ENCODE measurements around the gene NFIA. TPM values are rescaled to one million over a fixed set of nuclear protein-coding genes. Genes with fewer than 3 reads are reported as not detected.

NFIA gene
- total and polyA plus RNA-seq, 9 of the 15 experiments (the other 6 are each of a cell fraction or from before 2014, with no cell fraction given): 5.3 to 24.9 (median 9.8) TPM

DNA sequence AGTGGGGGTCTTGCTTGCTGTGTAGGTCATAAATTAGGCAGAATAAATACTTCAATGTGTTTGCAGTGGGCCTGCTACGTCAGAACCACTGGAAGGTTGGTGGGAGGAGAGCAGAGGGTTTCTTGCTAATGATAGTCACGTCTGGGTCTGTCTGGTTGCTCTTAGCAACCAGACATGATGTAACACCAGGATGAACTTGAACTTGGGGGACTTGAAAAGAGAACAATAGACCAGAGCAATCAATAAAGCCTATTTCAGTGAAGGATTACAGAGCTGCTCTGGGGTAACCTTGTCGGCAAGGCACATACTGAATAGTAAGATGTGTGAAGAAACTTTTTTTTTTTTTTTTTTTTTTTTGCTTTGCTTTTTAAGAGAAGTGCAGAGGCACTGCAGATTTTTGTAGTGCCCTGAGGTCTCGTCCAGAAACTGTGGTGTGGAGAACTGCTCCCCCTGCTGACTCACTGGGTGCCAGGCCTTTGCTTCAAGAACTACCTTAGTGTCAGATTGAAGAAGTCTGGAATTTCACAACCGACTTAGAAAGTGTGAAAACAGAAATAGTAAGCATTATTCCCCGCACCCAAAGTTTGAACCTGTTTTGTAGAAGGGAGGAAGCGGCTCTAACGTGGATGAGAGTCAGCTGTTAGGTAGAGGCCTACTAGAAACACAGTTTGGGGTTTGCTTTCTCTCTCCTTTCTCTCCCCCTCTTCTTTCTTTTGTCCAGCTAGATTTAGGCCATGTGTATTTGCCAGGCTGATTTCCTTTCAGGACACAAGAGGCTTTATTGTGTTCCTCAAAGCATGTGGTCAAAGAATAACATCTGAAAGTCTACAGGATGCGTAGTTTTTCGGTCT, 371.0 kb downstream of the NFIA start (continued):
- no peak for TF ChIP-seq ZNF3 (CRISPR knock-in tag; IDR thresholded peaks at IDR 0.05)
- TF ChIP-seq ZNF551 (CRISPR knock-in tag; IDR thresholded peaks at IDR 0.05): no peak
- TF ChIP-seq SMAD4 (CRISPR knock-in tag; conservative IDR thresholded peaks at IDR 0.05): peak; percentile 99
- TF ChIP-seq KDM4B (IDR thresholded peaks at IDR 0.05; ENCODE audit: borderline replicate concordance in 2 of 2, low read depth in 1 of 2): no peak
- TF ChIP-seq ZBTB8A (IDR thresholded peaks at IDR 0.05; ENCODE audit: partially characterized antibody): no peak
- no peak for TF ChIP-seq MCM7 (IDR thresholded peaks at IDR 0.05)
- no peak for TF ChIP-seq RNF219 (CRISPR knock-in tag; IDR thresholded peaks at IDR 0.05)
- no peak for TF ChIP-seq OTX1 (CRISPR knock-in tag; IDR thresholded peaks at IDR 0.05)
- TF ChIP-seq CREB3L1 (IDR thresholded peaks at IDR 0.05; ENCODE audit: borderline replicate concordance, low read depth): no peak
- TF ChIP-seq CBFA2T2 (conservative IDR thresholded peaks at IDR 0.05): no peak
- peak; percentile 56; the same call in 1 of the 2 replicates for TF ChIP-seq EP400 (IDR thresholded peaks at IDR 0.05)
- no peak for TF ChIP-seq ZNF280B (CRISPR knock-in tag; IDR thresholded peaks at IDR 0.05)
- no peak for TF ChIP-seq GTF2E2 (tag; IDR thresholded peaks at IDR 0.05)
- TF ChIP-seq KAT8 (IDR thresholded peaks at IDR 0.05; ENCODE audit: low read depth): no peak
- TF ChIP-seq HMBOX1 (IDR thresholded peaks at IDR 0.05): no peak; the same call in 1 of the 2 replicates
- TF ChIP-seq XRCC5 (IDR thresholded peaks at IDR 0.05; ENCODE audit: low read depth, low read length): no peak
- TF ChIP-seq STAT6 (CRISPR knock-in tag; IDR thresholded peaks at IDR 0.05): no peak
